Neutrophil (primary cell): ENCODE measurements around the gene OXLD1.

ENCODE experiments used
- H3K27ac ChIP-seq: fragments of 200-600 bp; sonication (generic); 2 replicates; pipeline ENCODE4 v1.5.1; 2016; ENCODE audit warnings: mild to moderate bottlenecking, moderate library complexity
- H3K27me3 ChIP-seq: fragments of 200-600 bp; sonication (generic); 2 replicates; pipeline ENCODE4 v1.6.0; 2016; ENCODE audit warnings: mild to moderate bottlenecking
- H3K36me3 ChIP-seq: fragments of 200-600 bp; sonication (generic); 2 replicates; pipeline ENCODE4 v1.5.1; 2017
- H3K4me1 ChIP-seq, 2 experiments: fragments of 200-600 bp in 1 of 2; sonication (generic) in 1 of 2; 1 replicate in 1 of 2; 2 replicates in 1 of 2; pipeline versions ENCODE4 v1.5.1 to v1.6.1; 2013 to 2016; ENCODE audit warnings: low read depth in 1 of 2, low read length in 1 of 2, mild to moderate bottlenecking in 1 of 2, moderate library complexity in 1 of 2; ENCODE audit not compliant: control insufficient read depth in 1 of 2, insufficient read depth in 1 of 2
- H3K4me3 ChIP-seq, 2 experiments: fragments of 200-600 bp in 1 of 2; sonication (generic) in 1 of 2; 1 replicate in 1 of 2; 2 replicates in 1 of 2; pipeline ENCODE4 v1.5.1; 2013 to 2016; ENCODE audit warnings: low read depth in 1 of 2, low read length in 1 of 2, mild to moderate bottlenecking in 1 of 2, moderate library complexity in 1 of 2
- H3K9me3 ChIP-seq: fragments of 200-600 bp; sonication (generic); 2 replicates; pipeline ENCODE4 v1.5.1; 2016
- TF ChIP-seq, protein P1 (sequence below): fragments of 200-600 bp; sonication (generic); IDR thresholded peaks from 2 replicates; pipeline ENCODE4 v1.5.1; 2016; ENCODE audit warnings: antibody characterized with exemption

OXLD1 gene

GRCh38 chr17:81697261-81698044 is 31.0 kb upstream of the OXLD1 start:
- H3K27ac ChIP-seq, result no peak overlapping the region
- H3K36me3 ChIP-seq, result peaks cover 94% of the 10 kb centered on the region
- no peaks in the 10 kb centered on the region for H3K9me3 ChIP-seq
- TF ChIP-seq, protein P1, sequence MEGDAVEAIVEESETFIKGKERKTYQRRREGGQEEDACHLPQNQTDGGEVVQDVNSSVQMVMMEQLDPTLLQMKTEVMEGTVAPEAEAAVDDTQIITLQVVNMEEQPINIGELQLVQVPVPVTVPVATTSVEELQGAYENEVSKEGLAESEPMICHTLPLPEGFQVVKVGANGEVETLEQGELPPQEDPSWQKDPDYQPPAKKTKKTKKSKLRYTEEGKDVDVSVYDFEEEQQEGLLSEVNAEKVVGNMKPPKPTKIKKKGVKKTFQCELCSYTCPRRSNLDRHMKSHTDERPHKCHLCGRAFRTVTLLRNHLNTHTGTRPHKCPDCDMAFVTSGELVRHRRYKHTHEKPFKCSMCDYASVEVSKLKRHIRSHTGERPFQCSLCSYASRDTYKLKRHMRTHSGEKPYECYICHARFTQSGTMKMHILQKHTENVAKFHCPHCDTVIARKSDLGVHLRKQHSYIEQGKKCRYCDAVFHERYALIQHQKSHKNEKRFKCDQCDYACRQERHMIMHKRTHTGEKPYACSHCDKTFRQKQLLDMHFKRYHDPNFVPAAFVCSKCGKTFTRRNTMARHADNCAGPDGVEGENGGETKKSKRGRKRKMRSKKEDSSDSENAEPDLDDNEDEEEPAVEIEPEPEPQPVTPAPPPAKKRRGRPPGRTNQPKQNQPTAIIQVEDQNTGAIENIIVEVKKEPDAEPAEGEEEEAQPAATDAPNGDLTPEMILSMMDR, result no peak
- no peak overlapping the region for H3K4me3 ChIP-seq
- no peaks in the 10 kb centered on the region for H3K27me3 ChIP-seq
- H3K4me1 ChIP-seq, result peaks cover 5 to 18% of the 10 kb centered on the region in 2 experiments

DNA sequence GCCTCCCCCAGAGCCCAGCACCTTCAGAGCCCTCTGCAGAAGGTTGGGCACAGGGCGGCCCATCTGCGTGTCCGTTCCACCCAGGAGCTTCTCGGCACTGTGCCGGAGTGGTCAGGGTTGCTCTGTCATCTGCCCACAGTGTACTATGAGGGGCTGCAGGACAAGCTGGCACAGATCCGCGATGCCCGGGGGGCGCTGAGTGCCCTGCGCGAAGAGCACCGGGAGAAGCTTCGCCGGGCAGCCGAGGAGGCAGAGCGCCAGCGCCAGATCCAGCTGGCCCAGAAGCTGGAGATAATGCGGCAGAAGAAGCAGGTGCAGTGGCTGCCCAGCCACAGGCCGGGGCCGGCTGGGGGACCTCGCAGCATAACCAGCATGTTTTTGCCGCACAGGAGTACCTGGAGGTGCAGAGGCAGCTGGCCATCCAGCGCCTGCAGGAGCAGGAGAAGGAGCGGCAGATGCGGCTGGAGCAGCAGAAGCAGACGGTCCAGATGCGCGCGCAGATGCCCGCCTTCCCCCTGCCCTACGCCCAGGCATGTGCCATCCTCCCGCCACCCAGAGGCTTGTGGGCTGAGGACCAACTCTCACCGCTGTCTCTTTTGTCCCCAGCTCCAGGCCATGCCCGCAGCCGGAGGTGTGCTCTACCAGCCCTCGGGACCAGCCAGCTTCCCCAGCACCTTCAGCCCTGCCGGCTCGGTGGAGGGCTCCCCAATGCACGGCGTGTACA is 30.0 kb upstream of the OXLD1 start:
- no peak overlapping the region for H3K4me3 ChIP-seq

GRCh38 chr17:81695801-81696200 is 29.4 kb upstream of the OXLD1 start:
- Histone ChIP-seq H3K27ac (no peak overlapping the region), H3K4me3 (no peak overlapping the region), H3K9me3 (no peaks in the 10 kb centered on the region), H3K27me3 (no peaks in the 10 kb centered on the region), H3K4me1 (peaks cover 0 to 8% of the 10 kb centered on the region in 2 experiments), H3K36me3 (peaks cover 99% of the 10 kb centered on the region)
- TF ChIP-seq, protein P1, result no peak

More for the DNA sequence above, 30.0 kb upstream of the OXLD1 start:
- Histone ChIP-seq H3K36me3 (peaks cover 99% of the 10 kb centered on the region), H3K4me1 (peaks cover 0 to 8% of the 10 kb centered on the region in 2 experiments), H3K27me3 (no peaks in the 10 kb centered on the region), H3K9me3 (no peaks in the 10 kb centered on the region), H3K27ac (no peak overlapping the region)
- TF ChIP-seq, protein P1, result no peak

GRCh38 chr17:81695211-81695610 is 28.8 kb upstream of the OXLD1 start:
- no peaks in the 10 kb centered on the region for H3K9me3 ChIP-seq
- H3K36me3 ChIP-seq, result peaks cover 99% of the 10 kb centered on the region
- H3K27me3 ChIP-seq, result no peaks in the 10 kb centered on the region
- TF ChIP-seq, protein P1, result no peak
- H3K4me3 ChIP-seq, result no peak overlapping the region
- H3K4me1 ChIP-seq, result peaks cover 0 to 8% of the 10 kb centered on the region in 2 experiments
- H3K27ac ChIP-seq, result no peak overlapping the region

DNA sequence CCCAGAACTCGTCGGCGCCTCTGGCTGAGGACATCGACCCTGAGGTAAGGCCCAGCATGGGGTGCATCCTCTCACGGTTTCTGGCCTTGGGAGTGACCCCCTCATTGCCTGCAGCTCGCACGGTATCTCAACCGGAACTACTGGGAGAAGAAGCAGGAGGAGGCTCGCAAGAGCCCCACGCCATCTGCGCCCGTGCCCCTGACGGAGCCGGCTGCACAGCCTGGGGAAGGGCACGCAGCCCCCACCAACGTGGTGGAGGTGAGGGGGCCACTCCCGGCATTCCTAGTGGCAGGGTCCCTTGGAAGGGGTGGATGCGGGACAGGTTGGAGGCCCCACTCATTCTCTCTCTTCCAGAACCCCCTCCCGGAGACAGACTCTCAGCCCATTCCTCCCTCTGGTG is 28.4 kb upstream of the OXLD1 start:
- H3K27ac ChIP-seq, result no peak overlapping the region
- TF ChIP-seq, protein P1, result no peak
- H3K4me1 ChIP-seq, result peaks cover 0 to 8% of the 10 kb centered on the region in 2 experiments
- peaks cover 100% of the 10 kb centered on the region for H3K36me3 ChIP-seq
- no peaks in the 10 kb centered on the region for H3K9me3 ChIP-seq
- no peaks in the 10 kb centered on the region for H3K27me3 ChIP-seq
- no peak overlapping the region for H3K4me3 ChIP-seq
